Measurements from ENCODE around the gene HSPA2. TPM values are rescaled to one million over a fixed set of nuclear protein-coding genes. Genes with fewer than 3 reads are reported as not detected.

The HSPA2 gene
- polyA plus RNA-seq, 1 donor from 2014 or later = 0.25 TPM

DNA sequence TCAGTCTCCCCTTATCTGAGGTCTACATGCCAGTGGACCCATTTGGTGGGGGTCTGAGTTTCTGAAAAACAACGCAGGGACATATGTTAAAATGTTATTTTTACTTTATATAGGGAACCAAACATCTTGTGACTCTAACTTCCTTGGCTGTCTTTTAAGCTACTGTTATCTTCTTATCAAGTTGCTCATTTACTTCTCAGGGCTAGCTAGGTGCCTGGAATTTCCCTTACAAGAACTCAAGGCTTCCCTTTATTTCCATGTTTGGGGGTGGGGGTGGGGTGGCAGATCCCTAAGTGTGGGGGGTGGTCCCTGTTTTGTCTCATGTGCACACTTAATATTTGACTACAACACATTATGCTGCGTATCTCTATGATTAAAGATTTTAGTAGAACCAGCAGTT, 40.8 kb downstream of the HSPA2 start:
- no peaks in the 10 kb centered on the region for H3K36me3 ChIP-seq (ENCODE audit: insufficient read depth, low read length)
- no peaks in the 10 kb centered on the region for H3K79me2 ChIP-seq (replicated peaks; ENCODE audit: insufficient read depth, low read length)
- no peak overlapping the region for H3K9ac ChIP-seq (ENCODE audit: low read length)
- no peaks in the 10 kb centered on the region for H3K9me3 ChIP-seq (ENCODE audit: low read length)
- no peaks in the 10 kb centered on the region for H3K27me3 ChIP-seq (ENCODE audit: insufficient read depth, low read depth, low read length)
- no peaks in the 10 kb centered on the region for H3K9me2 ChIP-seq (ENCODE audit: insufficient read depth, low read length)
- H3K4me2 ChIP-seq (ENCODE audit: low read length) = no peak overlapping the region
- H3F3A ChIP-seq (ENCODE audit: insufficient read depth, low read length, poor library complexity, severe bottlenecking) = no peaks in the 10 kb centered on the region
- TF ChIP-seq POLR2AphosphoS5 (IDR thresholded peaks at IDR 0.05) (no peak), SMC3 (conservative IDR thresholded peaks at IDR 0.05; ENCODE audit: poor library complexity) (no peak), TAF1 (IDR thresholded peaks at IDR 0.05; ENCODE audit: low read depth) (no peak), EZH2 (IDR thresholded peaks at IDR 0.05; ENCODE audit: borderline replicate concordance, insufficient read depth, low read length, poor library complexity, severe bottlenecking) (no peak), MXI1 (conservative IDR thresholded peaks at IDR 0.05; ENCODE audit: poor library complexity, severe bottlenecking) (no peak), RAD21 (conservative IDR thresholded peaks at IDR 0.05) (no peak), EP300 (conservative IDR thresholded peaks at IDR 0.05; ENCODE audit: poor library complexity, severe bottlenecking) (no peak)
- TF ChIP-seq, protein P1, sequence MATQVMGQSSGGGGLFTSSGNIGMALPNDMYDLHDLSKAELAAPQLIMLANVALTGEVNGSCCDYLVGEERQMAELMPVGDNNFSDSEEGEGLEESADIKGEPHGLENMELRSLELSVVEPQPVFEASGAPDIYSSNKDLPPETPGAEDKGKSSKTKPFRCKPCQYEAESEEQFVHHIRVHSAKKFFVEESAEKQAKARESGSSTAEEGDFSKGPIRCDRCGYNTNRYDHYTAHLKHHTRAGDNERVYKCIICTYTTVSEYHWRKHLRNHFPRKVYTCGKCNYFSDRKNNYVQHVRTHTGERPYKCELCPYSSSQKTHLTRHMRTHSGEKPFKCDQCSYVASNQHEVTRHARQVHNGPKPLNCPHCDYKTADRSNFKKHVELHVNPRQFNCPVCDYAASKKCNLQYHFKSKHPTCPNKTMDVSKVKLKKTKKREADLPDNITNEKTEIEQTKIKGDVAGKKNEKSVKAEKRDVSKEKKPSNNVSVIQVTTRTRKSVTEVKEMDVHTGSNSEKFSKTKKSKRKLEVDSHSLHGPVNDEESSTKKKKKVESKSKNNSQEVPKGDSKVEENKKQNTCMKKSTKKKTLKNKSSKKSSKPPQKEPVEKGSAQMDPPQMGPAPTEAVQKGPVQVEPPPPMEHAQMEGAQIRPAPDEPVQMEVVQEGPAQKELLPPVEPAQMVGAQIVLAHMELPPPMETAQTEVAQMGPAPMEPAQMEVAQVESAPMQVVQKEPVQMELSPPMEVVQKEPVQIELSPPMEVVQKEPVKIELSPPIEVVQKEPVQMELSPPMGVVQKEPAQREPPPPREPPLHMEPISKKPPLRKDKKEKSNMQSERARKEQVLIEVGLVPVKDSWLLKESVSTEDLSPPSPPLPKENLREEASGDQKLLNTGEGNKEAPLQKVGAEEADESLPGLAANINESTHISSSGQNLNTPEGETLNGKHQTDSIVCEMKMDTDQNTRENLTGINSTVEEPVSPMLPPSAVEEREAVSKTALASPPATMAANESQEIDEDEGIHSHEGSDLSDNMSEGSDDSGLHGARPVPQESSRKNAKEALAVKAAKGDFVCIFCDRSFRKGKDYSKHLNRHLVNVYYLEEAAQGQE (IDR thresholded peaks at IDR 0.05; ENCODE audit: borderline replicate concordance) = no peak
- TF ChIP-seq, protein P2, sequence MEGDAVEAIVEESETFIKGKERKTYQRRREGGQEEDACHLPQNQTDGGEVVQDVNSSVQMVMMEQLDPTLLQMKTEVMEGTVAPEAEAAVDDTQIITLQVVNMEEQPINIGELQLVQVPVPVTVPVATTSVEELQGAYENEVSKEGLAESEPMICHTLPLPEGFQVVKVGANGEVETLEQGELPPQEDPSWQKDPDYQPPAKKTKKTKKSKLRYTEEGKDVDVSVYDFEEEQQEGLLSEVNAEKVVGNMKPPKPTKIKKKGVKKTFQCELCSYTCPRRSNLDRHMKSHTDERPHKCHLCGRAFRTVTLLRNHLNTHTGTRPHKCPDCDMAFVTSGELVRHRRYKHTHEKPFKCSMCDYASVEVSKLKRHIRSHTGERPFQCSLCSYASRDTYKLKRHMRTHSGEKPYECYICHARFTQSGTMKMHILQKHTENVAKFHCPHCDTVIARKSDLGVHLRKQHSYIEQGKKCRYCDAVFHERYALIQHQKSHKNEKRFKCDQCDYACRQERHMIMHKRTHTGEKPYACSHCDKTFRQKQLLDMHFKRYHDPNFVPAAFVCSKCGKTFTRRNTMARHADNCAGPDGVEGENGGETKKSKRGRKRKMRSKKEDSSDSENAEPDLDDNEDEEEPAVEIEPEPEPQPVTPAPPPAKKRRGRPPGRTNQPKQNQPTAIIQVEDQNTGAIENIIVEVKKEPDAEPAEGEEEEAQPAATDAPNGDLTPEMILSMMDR (IDR thresholded peaks at IDR 0.05; ENCODE audit: poor library complexity, severe bottlenecking) = no peak
- H3K27ac ChIP-seq (ENCODE audit: low read length) = no peak overlapping the region
- no peak overlapping the region for H3K4me3 ChIP-seq (ENCODE audit: low read length)
- no peaks in the 10 kb centered on the region for H4K20me1 ChIP-seq (ENCODE audit: insufficient read depth)
- H2AFZ ChIP-seq (ENCODE audit: low read depth, low read length) = no peak overlapping the region

DNA sequence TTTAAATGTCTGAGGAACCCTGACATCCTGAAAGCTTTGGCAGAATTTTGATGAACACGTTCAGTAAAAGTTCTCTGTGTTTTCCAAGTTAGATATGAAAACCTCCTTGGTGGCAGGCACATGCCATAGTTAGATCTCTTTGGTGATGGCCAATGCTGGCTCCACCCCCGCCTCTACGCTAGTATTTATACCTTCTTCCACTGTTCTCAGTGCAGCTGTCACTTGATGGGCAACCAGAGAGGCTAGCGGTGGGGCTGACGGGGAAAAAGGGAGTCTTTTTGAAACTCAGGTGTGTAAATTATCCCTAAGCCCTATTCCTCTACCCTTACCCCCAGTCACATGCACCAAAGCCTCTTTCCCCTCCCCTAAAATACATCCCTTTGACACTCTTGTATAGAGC, 41.3 kb downstream of the HSPA2 start:
- Histone ChIP-seq H3K27me3 (ENCODE audit: insufficient read depth, low read depth, low read length) (no peaks in the 10 kb centered on the region), H3K4me3 (ENCODE audit: low read length) (no peak overlapping the region), H3K36me3 (ENCODE audit: insufficient read depth, low read length) (no peaks in the 10 kb centered on the region), H3K4me2 (ENCODE audit: low read length) (no peak overlapping the region), H3K9me2 (ENCODE audit: insufficient read depth, low read length) (no peaks in the 10 kb centered on the region), H3K9ac (ENCODE audit: low read length) (no peak overlapping the region), H2AFZ (ENCODE audit: low read depth, low read length) (no peak overlapping the region), H4K20me1 (ENCODE audit: insufficient read depth) (no peaks in the 10 kb centered on the region), H3K79me2 (replicated peaks; ENCODE audit: insufficient read depth, low read length) (no peaks in the 10 kb centered on the region), H3K27ac (ENCODE audit: low read length) (no peak overlapping the region), H3F3A (ENCODE audit: insufficient read depth, low read length, poor library complexity, severe bottlenecking) (no peaks in the 10 kb centered on the region), H3K9me3 (ENCODE audit: low read length) (no peaks in the 10 kb centered on the region)
- TF ChIP-seq MXI1 (conservative IDR thresholded peaks at IDR 0.05; ENCODE audit: poor library complexity, severe bottlenecking) = no peak
- TF ChIP-seq SMC3 (conservative IDR thresholded peaks at IDR 0.05; ENCODE audit: poor library complexity) = no peak
- no peak for TF ChIP-seq TAF1 (IDR thresholded peaks at IDR 0.05; ENCODE audit: low read depth)
- TF ChIP-seq EZH2 (IDR thresholded peaks at IDR 0.05; ENCODE audit: borderline replicate concordance, insufficient read depth, low read length, poor library complexity, severe bottlenecking) = no peak
- TF ChIP-seq, protein P2 (IDR thresholded peaks at IDR 0.05; ENCODE audit: poor library complexity, severe bottlenecking) = no peak
- no peak for TF ChIP-seq EP300 (conservative IDR thresholded peaks at IDR 0.05; ENCODE audit: poor library complexity, severe bottlenecking)
- TF ChIP-seq, protein P1 (IDR thresholded peaks at IDR 0.05; ENCODE audit: borderline replicate concordance) = no peak
- TF ChIP-seq RAD21 (conservative IDR thresholded peaks at IDR 0.05) = no peak
- no peak for TF ChIP-seq POLR2AphosphoS5 (IDR thresholded peaks at IDR 0.05)
